Endothelial cell of umbilical vein (primary cell): ENCODE measurements around the gene ZNF160. TPM values are rescaled to one million over a fixed set of nuclear protein-coding genes. Genes with fewer than 3 reads are reported as not detected.

Source experiments
- BruUV-seq: library from RNA; stranded (reverse); fragments of 400-500 nt; replicated peaks from 2 replicates; lab custom pipeline; 2021; lab: Mats Ljungman, UMichigan
- CTCF ChIA-PET: fragments of 300-600, 350-600 bp; sonication (Branson Sonifier 250); formaldehyde crosslinking; loops from one replicate; lab custom pipeline; 2021; ENCODE audit warnings: antibody characterized with exemption, inconsistent platforms; lab: Charles Lee
- POLR2A ChIA-PET: fragments of 300-600, 350-600 bp; sonication (Branson Sonifier 250); formaldehyde crosslinking; loops from one replicate; lab custom pipeline; 2021; ENCODE audit warnings: antibody characterized with exemption, inconsistent platforms; lab: Charles Lee
- DNase-seq: peaks from one replicate; pipeline ENCODE4 v3.0.0-alpha.2; 2011; ENCODE audit warnings: low read depth, low spot score
- FAIRE-seq: peaks from 2 replicates; lab custom pipeline; 2011; peaks lifted over from hg19 to GRCh38; lab: Jason Lieb, UNC
- H2AFZ ChIP-seq: 2 replicates; pipeline ENCODE4 v1.6.0; 2012; ENCODE audit warnings: low read depth, low read length, control low read depth, inconsistent platforms
- H3K27ac ChIP-seq: 2 replicates; pipeline ENCODE4 v1.5.1; 2011; ENCODE audit warnings: low read depth, mild to moderate bottlenecking, control low read depth, low read length, moderate library complexity; ENCODE audit not compliant: insufficient read depth
- H3K27me3 ChIP-seq, 2 experiments: 2 replicates each; pipeline versions ENCODE4 v1.6.0 to v1.6.1; 2011; ENCODE audit warnings: low read length in 2 of 2, mixed read lengths in 1 of 2; ENCODE audit not compliant: control insufficient read depth in 2 of 2, insufficient read depth in 2 of 2
- H3K36me3 ChIP-seq, 2 experiments: 2 replicates in 1 of 2; 3 replicates in 1 of 2; pipeline ENCODE4 v1.5.1; 2011; ENCODE audit warnings: low read length in 2 of 2, mild to moderate bottlenecking in 1 of 2, moderate library complexity in 1 of 2; ENCODE audit not compliant: control insufficient read depth in 2 of 2, insufficient read depth in 2 of 2; ENCODE audit errors: extremely low read depth in 1 of 2
- H3K4me1 ChIP-seq: 3 replicates; pipeline ENCODE4 v1.5.1; 2011; ENCODE audit warnings: mild to moderate bottlenecking, low read length; ENCODE audit not compliant: control insufficient read depth, insufficient read depth; ENCODE audit errors: extremely low read depth
- H3K4me2 ChIP-seq: 2 replicates; pipeline ENCODE4 v1.6.1; 2011; ENCODE audit warnings: low read length, control low read depth, mixed read lengths; ENCODE audit not compliant: insufficient read depth
- H3K4me3 ChIP-seq, 3 experiments: fragments of 200-600 bp in 1 of 3; sonication (generic), shearing (Covaris generic) in 1 of 3; replicated peaks in 1 of 3; 2 replicates each; pipeline ENCODE4 v1.5.1; 2011 to 2016; ENCODE audit warnings: control low read depth in 3 of 3, low read length in 3 of 3, mild to moderate bottlenecking in 2 of 3, inconsistent platforms in 1 of 3, low read depth in 1 of 3, moderate library complexity in 1 of 3; ENCODE audit not compliant: insufficient read depth in 1 of 3
- H3K79me2 ChIP-seq: 2 replicates; pipeline ENCODE4 v1.6.0; 2012; ENCODE audit warnings: low read length, inconsistent platforms; ENCODE audit not compliant: control insufficient read depth, insufficient read depth
- H3K9ac ChIP-seq: replicated peaks from 2 replicates; pipeline ENCODE3; 2011; ENCODE audit warnings: low read length, control low read depth; ENCODE audit not compliant: insufficient read depth; ENCODE audit errors: extremely low read depth
- H3K9me1 ChIP-seq: replicated peaks from 3 replicates; pipeline ENCODE4 v1.6.0; 2011; ENCODE audit warnings: mild to moderate bottlenecking, low read length; ENCODE audit not compliant: control insufficient read depth, insufficient read depth; ENCODE audit errors: extremely low read depth
- H3K9me3 ChIP-seq: replicated peaks from 2 replicates; pipeline ENCODE4 v1.5.1; 2012; ENCODE audit warnings: low read length, inconsistent platforms; ENCODE audit not compliant: control insufficient read depth, insufficient read depth
- H4K20me1 ChIP-seq: replicated peaks from 2 replicates; pipeline ENCODE3; 2011; ENCODE audit warnings: mild to moderate bottlenecking, low read length; ENCODE audit not compliant: control insufficient read depth, insufficient read depth; ENCODE audit errors: extremely low read depth
- EZH2 ChIP-seq: IDR thresholded peaks from 2 replicates; pipeline ENCODE4 v1.6.1; 2012; ENCODE audit warnings: borderline replicate concordance, low read depth, mild to moderate bottlenecking, moderate library complexity, low read length, inconsistent platforms; ENCODE audit not compliant: severe bottlenecking
- GATA2 ChIP-seq: IDR thresholded peaks from 2 replicates; pipeline ENCODE4 v1.7.0; 2011; ENCODE audit warnings: low read depth, mild to moderate bottlenecking, moderate library complexity, mixed read lengths, low read length; ENCODE audit not compliant: insufficient read length, insufficient read depth
- JUN ChIP-seq: IDR thresholded peaks from 2 replicates; pipeline ENCODE4 v1.6.1; 2011; ENCODE audit warnings: borderline replicate concordance, low read depth; ENCODE audit not compliant: insufficient read length, insufficient read depth
- MYC ChIP-seq: IDR thresholded peaks from one replicate; pipeline ENCODE4 v1.6.1; 2011; ENCODE audit warnings: mild to moderate bottlenecking, low read depth, low read length
- POLR2A ChIP-seq: IDR thresholded peaks from 2 replicates; pipeline ENCODE4 v1.6.1; 2012; ENCODE audit warnings: low read depth, mild to moderate bottlenecking, control low read depth, low read length
- POLR2AphosphoS5 ChIP-seq: IDR thresholded peaks from 2 replicates; pipeline ENCODE4 v1.6.1; 2012; ENCODE audit warnings: low read depth, mild to moderate bottlenecking, control low read depth, low read length, moderate library complexity; ENCODE audit not compliant: insufficient read depth
- dilution Hi-C: fragments of 300-500 bp; cut with MboI; formaldehyde crosslinking; loops from one replicate; pipeline ENCODE4 v1.15.0; 2019; ENCODE audit warnings: low sequenced_read_pairs; ENCODE audit not compliant: extremely low pct_ligation_motif_present
- intact Hi-C: fragments of 100-400 bp; cut with micrococcal nuclease; formaldehyde crosslinking; loops from one replicate; pipeline ENCODE4 v1.10.0; 2022
- polyA plus RNA-seq, 4 experiments: library from polyadenylated mRNA; depleted of rRNA in 3 of 4; stranded (reverse) in 3 of 4; unstranded in 1 of 4; fragments of >200 nt; gene quantifications; 2 replicates each; pipeline versions ENCODE4 v1.2.1 to v1.2.3, GENCODE V29; 2011 to 2012; ENCODE audit warnings: missing spikeins in 1 of 4
- total RNA-seq: library from RNA; stranded (reverse); gene quantifications from 2 replicates; pipeline ENCODE4 v1.2.3, GENCODE V29; 2021
- TF ChIP-seq, protein P1 (sequence below), 2 donors: IDR thresholded peaks; 1 replicate in 1 of 2; 2 replicates in 1 of 2; pipeline ENCODE4 v1.5.1; 2011; ENCODE audit warnings: low read length in 2 of 2, mild to moderate bottlenecking in 2 of 2, moderate library complexity in 2 of 2, control low read depth in 1 of 2, inconsistent platforms in 1 of 2, low read depth in 1 of 2; ENCODE audit not compliant: insufficient read depth in 1 of 2; ENCODE audit errors: extremely low read depth in 1 of 2
- TF ChIP-seq, protein P2 (sequence below): IDR thresholded peaks from 2 replicates; pipeline ENCODE4 v1.6.1; 2011; ENCODE audit not compliant: insufficient read depth, insufficient read length

The ZNF160 gene
- total and polyA plus RNA-seq, 2 donors (not counting 3 experiments of a cell fraction or from before 2014, with no cell fraction given), result 11.3 to 16.4 TPM

DNA sequence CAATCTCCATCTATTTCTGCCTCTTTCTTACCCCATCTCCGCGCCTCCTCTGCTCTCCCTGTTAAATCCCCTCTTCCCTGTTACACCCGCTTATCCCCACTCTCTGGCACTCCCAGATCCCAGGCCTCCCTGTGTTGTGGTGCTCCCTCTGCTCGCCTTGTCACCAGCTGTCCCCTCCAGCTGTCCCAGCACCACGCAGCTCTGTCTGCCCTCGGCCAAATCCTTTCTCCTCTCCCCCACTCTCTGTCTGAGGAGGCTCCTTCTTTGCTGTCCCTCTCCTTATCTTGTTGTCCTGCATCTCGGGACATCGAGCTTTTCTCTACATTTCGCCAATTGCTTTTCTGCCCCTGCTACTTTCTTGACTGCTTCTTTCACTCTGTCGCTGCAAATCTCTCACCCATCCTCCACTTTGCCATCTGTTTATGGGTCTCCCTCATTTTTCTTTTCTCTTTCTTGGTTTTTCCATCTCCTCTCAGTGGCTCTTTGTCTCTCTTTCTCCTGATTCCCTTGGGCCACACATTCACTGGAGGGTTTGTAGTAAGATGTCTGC, 941 bp downstream of the ZNF160 start:
- Histone ChIP-seq H3K27me3 (no peaks in the 10 kb centered on the region), H3K36me3 (peaks cover 0 to 2% of the 10 kb centered on the region in 2 experiments), H3K27ac (peak overlapping the region; percentile 6), H4K20me1 (no peaks in the 10 kb centered on the region), H3K9me3 (no peaks in the 10 kb centered on the region), H3K4me2 (peak overlapping the region; percentile 85), H3K4me3 (peak overlapping the region; percentile 55 to 93 (median 90)), H3K79me2 (peaks cover 22% of the 10 kb centered on the region), H3K9ac (peak overlapping the region; percentile 99), H3K9me1 (no peaks in the 10 kb centered on the region), H2AFZ (peak overlapping the region; percentile 83), H3K4me1 (peaks cover 11% of the 10 kb centered on the region)
- TF ChIP-seq, protein P1, sequence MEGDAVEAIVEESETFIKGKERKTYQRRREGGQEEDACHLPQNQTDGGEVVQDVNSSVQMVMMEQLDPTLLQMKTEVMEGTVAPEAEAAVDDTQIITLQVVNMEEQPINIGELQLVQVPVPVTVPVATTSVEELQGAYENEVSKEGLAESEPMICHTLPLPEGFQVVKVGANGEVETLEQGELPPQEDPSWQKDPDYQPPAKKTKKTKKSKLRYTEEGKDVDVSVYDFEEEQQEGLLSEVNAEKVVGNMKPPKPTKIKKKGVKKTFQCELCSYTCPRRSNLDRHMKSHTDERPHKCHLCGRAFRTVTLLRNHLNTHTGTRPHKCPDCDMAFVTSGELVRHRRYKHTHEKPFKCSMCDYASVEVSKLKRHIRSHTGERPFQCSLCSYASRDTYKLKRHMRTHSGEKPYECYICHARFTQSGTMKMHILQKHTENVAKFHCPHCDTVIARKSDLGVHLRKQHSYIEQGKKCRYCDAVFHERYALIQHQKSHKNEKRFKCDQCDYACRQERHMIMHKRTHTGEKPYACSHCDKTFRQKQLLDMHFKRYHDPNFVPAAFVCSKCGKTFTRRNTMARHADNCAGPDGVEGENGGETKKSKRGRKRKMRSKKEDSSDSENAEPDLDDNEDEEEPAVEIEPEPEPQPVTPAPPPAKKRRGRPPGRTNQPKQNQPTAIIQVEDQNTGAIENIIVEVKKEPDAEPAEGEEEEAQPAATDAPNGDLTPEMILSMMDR (IDR thresholded peaks at IDR 0.05; ENCODE audit: extremely low read depth in 1 of 2, insufficient read depth in 1 of 2, low read depth in 1 of 2, low read length in 2 of 2), result no peak
- TF ChIP-seq, protein P2, sequence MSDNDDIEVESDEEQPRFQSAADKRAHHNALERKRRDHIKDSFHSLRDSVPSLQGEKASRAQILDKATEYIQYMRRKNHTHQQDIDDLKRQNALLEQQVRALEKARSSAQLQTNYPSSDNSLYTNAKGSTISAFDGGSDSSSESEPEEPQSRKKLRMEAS, result no peak
- TF ChIP-seq MYC (no peak), GATA2 (no peak), POLR2A (no peak), JUN (no peak), EZH2 (no peak), POLR2AphosphoS5 (no peak)
- ChIA-PET CTCF (interaction anchor here (0.8 to 2.2 kb wide), 2 partner anchors 16 to 25 kb away, joined by 4 to 12 read pairs; no protein-coding TSS in a partner anchor), POLR2A (interaction anchor here (1.1 to 1.2 kb wide), 2 partner anchors 11 to 14 kb away, joined by 3 read pairs; no protein-coding TSS in a partner anchor)
- DNase-seq (no peak), FAIRE-seq (no peak)
- BruUV-seq, result no TSS peak
- intact Hi-C loops, result loop anchor here (5.0 kb wide), 2 partner anchors 205 to 230 kb away; partner anchors contain the start of genes ZNF320 and ZNF845
- dilution Hi-C loops, result no loop called here
